Gastroesophageal sphincter (tissue), 3 donors: Measurements from ENCODE around the gene SRPK2.

Source experiments
- CTCF ChIP-seq, 4 experiments: fragments of 200-600 bp in 2 of 4; fragments of 450-650 bp in 2 of 4; sonication (generic) in 1 of 4; IDR thresholded peaks; one replicate each; pipeline ENCODE4 v1.5.1; 2017 to 2019; ENCODE audit warnings: antibody characterized with exemption in 4 of 4, mild to moderate bottlenecking in 2 of 4, moderate library complexity in 2 of 4
- EP300 ChIP-seq: sonication (generic); formaldehyde crosslinking; IDR thresholded peaks from one replicate; pipeline ENCODE4 v1.6.1; 2017; ENCODE audit warnings: antibody characterized with exemption, mild to moderate bottlenecking

- TF ChIP-seq CTCF (IDR thresholded peaks at IDR 0.05) (no peak), EP300 (no peak)
Observed at GRCh38 chr7:105264707-105265106, 124.0 kb downstream of the SRPK2 start.
